WTC11 (cell line): Measurements from ENCODE around the gene CERS1.

Experiments used
- ATF2 ChIP-seq: sonication (generic); formaldehyde crosslinking; IDR thresholded peaks from 2 replicates; pipeline ENCODE4 v1.8.1; 2022; ENCODE audit warnings: low read depth, missing genetic modification reagents, borderline replicate concordance
- CREB1 ChIP-seq: sonication (generic); formaldehyde crosslinking; IDR thresholded peaks from 2 replicates; pipeline ENCODE4 v1.8.0; 2023; ENCODE audit warnings: mild to moderate bottlenecking, missing genetic modification reagents
- CTCF ChIP-seq: fragments of 200-600 bp; IDR thresholded peaks from 2 replicates; pipeline ENCODE4 v1.8.0; 2022; ENCODE audit warnings: antibody characterized with exemption
- E2F4 ChIP-seq: sonication (generic); formaldehyde crosslinking; IDR thresholded peaks from 2 replicates; pipeline ENCODE4 v1.8.1; 2022; ENCODE audit warnings: low read depth, mild to moderate bottlenecking, moderate library complexity, missing genetic modification reagents, borderline replicate concordance
- ETV6 ChIP-seq: sonication (generic); formaldehyde crosslinking; IDR thresholded peaks from 2 replicates; pipeline ENCODE4 v1.8.1; 2022; ENCODE audit warnings: mild to moderate bottlenecking, missing genetic modification reagents
- FOXP4 ChIP-seq: sonication (generic); formaldehyde crosslinking; IDR thresholded peaks from 2 replicates; pipeline ENCODE4 v1.8.0; 2022; ENCODE audit warnings: mild to moderate bottlenecking, missing genetic modification reagents
- GABPB1 ChIP-seq: sonication (generic); formaldehyde crosslinking; IDR thresholded peaks from 2 replicates; pipeline ENCODE4 v1.8.1; 2023; ENCODE audit warnings: mild to moderate bottlenecking, missing genetic modification reagents
- IRF1 ChIP-seq: sonication (generic); formaldehyde crosslinking; IDR thresholded peaks from 2 replicates; pipeline ENCODE4 v1.8.0; 2023; ENCODE audit warnings: missing genetic modification reagents
- MAX ChIP-seq: sonication (generic); formaldehyde crosslinking; IDR thresholded peaks from 2 replicates; pipeline ENCODE4 v1.8.0; 2022; ENCODE audit warnings: mild to moderate bottlenecking, missing genetic modification reagents
- NR2C2 ChIP-seq: sonication (generic); formaldehyde crosslinking; IDR thresholded peaks from 2 replicates; pipeline ENCODE4 v1.8.0; 2022; ENCODE audit warnings: mild to moderate bottlenecking, missing genetic modification reagents
- PREB ChIP-seq: sonication (generic); formaldehyde crosslinking; IDR thresholded peaks from 2 replicates; pipeline ENCODE4 v1.8.1; 2022; ENCODE audit warnings: mild to moderate bottlenecking, missing genetic modification reagents, moderate library complexity, borderline replicate concordance
- TEAD1 ChIP-seq: sonication (generic); formaldehyde crosslinking; IDR thresholded peaks from 2 replicates; pipeline ENCODE4 v1.8.0; 2022; ENCODE audit warnings: mild to moderate bottlenecking, missing genetic modification reagents
- ZBTB43 ChIP-seq: sonication (generic); formaldehyde crosslinking; IDR thresholded peaks from 2 replicates; pipeline ENCODE4 v1.8.1; 2023; ENCODE audit warnings: mild to moderate bottlenecking, missing genetic modification reagents

GRCh38 chr19:18857223-18857622, 38.7 kb downstream of the CERS1 start:
- TF ChIP-seq CTCF = no peak
- no peak for TF ChIP-seq MAX (CRISPR knock-in tag)
- TF ChIP-seq ETV6 (CRISPR knock-in tag) = no peak
- no peak for TF ChIP-seq IRF1 (CRISPR knock-in tag)
- TF ChIP-seq ZBTB43 = no peak
- TF ChIP-seq CREB1 (CRISPR knock-in tag) = no peak
- no peak for TF ChIP-seq ATF2
- TF ChIP-seq NR2C2 (CRISPR knock-in tag) = no peak
- TF ChIP-seq PREB (CRISPR knock-in tag) = no peak
- TF ChIP-seq E2F4 (CRISPR knock-in tag) = no peak
- TF ChIP-seq FOXP4 (CRISPR knock-in tag) = no peak
- no peak for TF ChIP-seq GABPB1
- no peak for TF ChIP-seq TEAD1 (CRISPR knock-in tag)
